NK-92 (cell line): Measurements from ENCODE around the gene ADAR.
A peak's percentile ranks its signal among the peaks of the same experiment; 100 is the strongest.

ENCODE experiments used
- DNase-seq: peaks from one replicate; lab custom pipeline; 2025; ENCODE audit not compliant: unreplicated experiment; lab: John Stamatoyannopoulos, UW

The ADAR gene

DNA sequence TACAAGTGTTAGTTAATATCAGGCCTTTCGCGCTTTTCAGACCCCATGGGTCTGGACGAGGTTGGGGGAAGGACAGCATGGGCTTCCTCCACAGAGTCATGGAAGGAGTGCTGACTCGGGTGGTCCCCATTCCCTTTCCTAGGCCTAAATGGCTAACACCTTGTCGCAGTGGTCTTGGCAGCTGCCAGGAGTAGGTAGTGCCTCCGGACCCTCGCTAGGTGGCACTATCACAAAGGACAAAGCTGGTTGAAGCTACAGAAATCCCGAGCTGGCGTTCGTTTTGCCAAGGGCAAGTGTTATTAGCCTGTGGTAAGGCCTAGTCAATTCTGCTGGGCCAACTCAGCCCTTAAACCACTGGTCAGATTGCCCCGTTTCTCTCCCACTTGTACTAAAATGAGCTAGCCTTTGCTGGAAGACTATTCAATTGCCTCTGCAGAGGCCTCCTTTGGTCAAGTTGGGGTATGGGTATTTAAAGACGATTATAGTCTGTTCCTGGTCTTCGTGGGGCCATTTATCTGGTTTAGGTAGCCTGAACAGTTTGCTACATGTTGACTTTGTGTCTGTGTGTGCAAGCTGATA, 48.4 kb downstream of the ADAR start:
- DNase-seq: no peak

DNA sequence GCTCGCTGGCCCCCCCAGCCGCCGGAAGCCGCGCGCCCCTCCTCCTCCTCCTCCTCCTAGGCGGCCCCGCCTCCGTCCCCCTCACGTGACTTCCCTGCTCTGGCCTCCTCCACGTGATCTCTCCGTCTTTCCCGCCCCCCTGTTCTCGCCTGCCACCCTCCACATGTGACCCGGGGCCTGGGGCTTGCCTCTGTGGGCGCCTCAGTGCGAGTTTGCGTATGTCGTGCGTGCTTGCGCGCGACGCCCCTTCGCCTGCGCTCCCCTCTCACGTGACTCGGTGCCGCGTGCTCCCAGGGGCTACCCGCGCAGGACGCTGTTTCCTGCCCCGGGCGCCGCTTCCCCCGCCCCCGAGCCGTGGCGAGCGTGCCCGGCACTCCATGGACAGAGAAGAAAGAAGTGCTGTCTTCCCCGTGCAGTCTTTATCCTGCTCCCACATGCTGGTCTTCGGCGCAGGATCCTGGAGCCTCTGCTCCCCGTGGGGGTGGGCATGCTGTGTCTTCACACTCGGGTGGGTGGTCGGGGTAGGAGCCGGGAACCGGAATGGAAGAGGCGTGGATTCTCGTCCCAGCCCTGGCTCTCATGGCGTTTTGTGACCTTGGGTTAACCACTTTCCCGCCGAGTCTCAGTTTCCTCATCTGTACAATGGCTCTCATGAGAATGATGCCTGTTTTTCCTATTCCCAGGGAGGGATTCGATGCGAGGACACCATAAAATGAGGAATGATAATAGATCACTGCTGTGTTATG, 49.1 kb downstream of the ADAR start:
- DNase-seq: peak; percentile 96

DNA sequence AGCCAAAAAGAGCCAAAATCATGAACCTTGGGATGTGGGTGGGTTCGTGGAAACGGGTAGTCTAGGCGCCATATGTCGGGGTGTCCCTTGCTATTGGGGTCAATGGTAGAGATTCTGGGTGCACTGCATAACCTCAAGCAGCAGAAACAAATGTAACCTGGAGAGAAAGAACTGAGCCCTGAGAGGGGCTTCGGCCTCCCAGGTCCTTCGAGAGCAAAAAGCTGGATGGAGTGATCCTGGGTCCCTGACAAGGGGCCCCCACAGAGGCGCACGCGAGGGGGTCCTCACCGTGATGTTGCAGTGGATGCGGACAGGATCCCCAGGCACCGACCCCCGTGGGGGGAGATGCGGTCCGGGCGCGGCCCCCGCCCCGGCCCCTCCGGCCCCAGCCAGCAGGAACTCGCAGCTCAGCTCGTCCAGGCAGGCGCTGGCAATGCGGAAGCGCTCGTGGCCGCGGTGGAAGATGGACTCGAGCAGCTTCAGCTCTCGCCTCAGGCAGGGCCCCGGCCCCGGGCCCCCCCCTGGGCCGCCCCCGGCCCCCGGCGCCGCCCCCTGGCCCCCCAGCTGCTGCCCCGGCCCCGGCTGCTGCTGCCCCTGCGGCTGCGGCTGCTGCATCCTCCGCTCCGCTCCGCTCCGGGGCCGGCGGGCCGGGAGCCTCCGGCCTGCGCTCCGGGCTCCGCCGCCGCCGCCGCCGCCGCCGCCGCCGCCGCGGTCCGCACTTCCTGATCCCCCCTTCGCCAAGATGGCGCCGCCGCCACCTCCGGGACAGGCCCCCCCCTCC, 49.9 kb downstream of the ADAR start, which contains the start of gene UBE2Q1:
Gene UBE2Q1 (minus strand): TSS at position 724 of the 781 bp plus-strand sequence. CDS start 109 bp downstream, at position 615.
- DNase-seq: no peak

DNA sequence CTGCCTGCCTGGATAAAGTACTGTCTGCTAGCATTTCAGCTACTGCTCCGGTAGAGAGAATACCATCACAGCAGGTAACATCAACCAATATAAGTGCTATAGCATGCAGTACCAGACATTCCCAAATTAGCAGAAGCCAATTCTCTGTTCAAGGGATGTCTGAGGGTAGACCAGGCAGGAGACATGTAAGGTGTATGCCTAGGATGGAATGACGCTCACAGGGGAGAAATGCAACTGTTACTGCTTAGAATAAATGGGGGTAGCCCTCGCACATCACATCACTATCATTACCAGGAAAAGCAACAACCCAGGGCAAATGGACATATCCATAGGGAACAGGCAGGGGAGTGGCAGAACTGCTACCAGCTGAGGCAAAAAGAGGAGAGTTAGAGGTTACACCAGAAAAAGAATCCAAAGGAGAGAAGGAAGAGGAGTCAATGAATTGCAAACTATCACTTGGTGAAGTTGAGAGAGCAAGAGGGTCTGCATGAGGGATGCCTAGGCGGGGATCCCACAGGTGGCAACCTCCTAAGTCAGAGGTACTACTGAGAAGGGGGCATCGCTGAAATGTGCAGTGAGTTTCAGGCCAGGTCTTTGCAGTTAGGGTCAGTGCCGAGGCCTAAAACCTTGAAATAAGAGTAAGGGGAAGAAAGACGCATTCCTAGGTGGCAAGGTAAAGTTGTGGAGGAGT, 50.6 kb downstream of the ADAR start:
- DNase-seq: no peak

DNA sequence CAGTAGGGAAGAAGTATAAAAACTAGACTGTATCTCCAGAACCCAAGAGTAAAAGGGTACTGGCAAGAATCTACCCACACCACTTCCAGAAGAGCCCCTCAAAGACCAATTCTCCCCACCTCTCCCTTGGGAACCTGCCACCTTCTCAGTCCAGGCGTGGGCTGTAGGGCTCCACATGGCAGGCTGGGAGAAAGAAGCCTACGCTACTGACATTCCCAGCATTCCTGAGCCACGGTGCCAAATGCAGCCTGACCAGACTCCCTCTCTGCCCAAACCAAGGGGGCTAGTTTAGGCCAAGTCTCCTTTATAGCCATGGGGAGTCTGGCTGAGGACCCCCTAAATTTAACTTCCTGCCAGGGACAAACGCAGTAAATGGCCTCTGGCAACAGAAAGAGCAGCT, 51.6 kb downstream of the ADAR start:
- no peak for DNase-seq

DNA sequence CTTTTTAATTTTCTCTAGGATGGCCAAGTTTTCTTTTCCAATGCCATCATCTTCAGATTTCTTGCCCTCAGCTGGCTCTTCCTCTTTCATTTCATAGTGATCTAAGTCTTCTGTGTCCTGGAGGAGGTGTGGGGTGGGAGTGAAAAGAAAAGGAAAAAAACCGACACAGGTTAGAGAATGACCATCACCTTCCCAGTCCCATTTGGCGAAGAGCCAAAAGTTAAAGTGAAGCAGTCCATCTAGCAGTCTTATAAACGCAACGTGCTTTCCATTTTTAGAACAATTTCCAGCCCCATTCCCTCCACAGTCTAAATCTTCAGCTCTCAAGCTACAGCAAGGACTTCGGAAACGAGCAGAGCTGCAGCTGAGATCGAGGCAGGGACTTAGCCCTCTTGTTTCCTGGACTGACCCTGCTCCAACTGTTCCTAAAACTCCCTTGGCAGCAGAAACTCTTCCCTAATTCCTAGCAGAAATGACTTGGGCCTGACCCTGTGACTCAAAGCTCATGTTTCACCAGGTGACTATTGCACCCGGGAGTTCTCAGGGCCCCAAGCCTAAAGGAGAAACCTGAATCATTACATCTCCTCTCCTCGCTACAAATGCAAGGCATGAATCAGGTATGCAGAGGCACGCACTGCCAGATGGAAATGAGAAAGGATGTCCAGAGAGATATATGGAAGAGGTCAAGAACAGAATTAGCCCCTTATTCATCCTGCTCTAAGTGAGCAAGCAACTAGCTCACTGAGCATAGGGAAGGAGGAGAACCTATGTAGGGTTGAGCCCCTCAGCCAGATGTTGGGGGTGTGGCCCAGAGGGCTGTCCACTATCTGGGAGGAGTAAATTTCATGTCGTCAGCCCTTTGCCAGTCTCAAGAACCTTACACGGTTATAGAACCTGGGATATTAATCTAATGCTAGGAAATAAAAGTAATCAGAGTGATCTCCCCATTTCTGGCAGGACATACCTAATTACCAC, 54.6 kb downstream of the ADAR start:
- DNase-seq: no peak

DNA sequence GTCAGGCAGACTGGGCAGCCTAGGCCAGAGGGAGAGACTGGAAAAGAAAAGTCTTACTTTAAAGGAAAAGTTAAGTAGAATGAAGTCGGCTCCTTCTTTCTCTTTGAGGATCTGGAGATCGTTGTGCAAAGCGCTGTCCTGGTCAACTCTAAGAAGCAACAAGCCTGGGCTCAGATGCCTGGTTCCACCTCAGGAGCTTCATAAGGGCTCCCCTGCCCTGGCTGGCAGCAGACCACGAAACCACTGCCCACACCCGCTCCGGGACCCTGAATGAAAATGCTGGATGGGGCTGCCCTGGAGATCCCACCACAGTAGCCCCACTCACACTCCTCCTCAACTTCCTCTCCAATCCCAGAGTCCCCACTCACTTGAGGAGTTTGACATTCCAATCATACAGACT, 56.0 kb downstream of the ADAR start:
- DNase-seq: no peak

DNA sequence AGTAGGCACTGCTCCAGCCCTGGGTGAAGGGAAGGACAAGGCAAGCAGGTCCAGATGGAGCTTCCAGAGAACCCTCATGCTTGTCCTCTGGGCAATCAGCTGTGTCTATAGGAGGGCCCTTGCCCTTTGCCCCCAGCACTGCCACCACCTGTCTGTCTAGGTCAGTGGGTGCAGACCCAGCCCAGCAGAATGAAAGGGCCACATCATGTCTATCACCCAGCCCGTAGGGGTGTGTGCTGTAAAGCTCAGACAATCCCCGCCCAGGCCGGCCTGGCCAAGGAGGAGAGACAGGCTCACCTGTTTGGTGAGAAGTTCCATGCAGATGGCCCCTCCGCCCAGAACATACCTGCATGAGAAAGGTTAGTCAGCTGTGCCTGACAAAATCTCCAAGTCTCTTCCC, 56.5 kb downstream of the ADAR start:
- no peak for DNase-seq

DNA sequence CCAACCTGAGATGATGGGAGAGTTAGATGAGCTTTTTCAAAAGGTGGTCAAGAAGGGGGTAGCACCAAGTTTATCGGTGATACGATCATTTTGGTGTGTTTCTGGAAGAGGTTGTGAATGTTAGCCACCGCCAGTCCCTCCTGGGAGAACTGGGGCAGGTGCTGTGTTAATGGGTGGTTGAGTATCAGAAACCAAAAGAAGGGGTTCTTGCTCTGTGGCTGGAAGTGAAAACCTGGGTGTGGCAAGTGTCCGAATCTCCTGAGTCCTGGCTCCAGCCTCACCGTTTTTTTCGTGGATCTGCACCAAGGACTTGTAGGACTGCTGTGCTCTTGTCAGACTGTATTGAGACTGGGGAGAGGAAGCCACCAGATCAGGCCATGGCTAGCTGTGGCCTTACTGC, 57.3 kb downstream of the ADAR start:
- no peak for DNase-seq

DNA sequence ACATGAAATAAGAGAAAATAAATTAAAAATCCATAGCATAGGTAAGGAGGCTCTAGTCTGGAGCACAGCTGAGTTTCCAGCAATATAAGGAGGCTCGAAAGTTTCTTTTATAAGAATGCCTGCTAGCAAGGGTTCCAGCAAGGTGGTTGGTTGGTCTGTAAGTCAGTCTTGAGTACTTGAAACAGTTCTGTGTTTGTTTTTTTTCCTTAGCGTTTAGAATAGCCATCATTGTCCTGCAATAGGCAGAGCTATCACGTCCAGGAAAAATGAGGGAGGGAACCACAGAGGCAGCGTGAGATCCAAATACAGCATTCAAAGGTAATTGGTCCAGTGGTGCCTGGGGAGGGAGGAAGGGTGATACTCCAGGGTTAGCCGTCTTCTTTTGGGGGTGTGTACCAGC, 57.9 kb downstream of the ADAR start:
- DNase-seq: no peak

DNA sequence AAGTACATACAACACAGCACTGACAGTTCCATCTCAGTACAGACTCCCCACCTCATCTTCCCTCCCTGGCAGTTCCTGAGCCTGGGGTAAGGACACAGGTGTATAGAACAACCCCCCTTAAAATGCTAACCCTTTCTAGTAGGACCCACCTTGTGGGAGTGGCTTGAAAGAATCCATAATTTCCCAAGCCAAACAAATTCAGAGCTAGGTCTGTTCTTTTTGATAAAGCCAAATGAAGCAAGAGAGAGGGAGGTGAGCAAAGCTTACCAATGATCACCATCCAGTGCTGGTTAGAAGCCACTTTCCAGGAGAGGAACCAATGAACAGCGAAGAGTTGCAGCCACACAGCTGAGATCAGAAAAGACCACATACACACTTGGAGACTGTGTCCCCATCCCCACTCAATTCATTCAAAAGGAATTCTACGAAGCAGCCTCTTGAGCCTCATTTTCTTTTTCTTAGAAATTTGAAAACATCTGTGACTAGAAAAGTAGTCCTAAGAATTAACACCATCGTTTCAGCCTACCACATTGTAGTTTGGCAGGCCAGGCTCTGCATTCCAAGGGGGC, 58.7 kb downstream of the ADAR start:
- DNase-seq: no peak

DNA sequence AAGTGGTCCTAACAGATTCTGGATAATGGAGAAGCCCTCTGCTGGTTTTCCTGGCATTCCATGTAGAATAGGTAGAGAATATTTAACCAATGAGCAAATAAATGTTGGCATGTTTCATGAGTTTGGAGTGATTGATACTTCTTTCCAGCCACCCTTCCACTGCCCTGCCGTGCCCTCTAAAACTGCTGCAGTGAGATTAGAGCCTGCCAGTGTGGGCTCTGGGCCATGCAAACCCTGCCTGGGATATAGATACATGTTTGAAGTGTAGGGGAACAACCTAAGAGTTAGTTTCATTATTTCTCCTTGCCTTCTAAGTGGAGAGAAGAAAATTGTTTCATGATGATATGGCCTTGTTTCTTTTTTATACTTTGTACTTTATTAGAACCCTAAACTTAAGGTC, 60.0 kb downstream of the ADAR start:
- no peak for DNase-seq

DNA sequence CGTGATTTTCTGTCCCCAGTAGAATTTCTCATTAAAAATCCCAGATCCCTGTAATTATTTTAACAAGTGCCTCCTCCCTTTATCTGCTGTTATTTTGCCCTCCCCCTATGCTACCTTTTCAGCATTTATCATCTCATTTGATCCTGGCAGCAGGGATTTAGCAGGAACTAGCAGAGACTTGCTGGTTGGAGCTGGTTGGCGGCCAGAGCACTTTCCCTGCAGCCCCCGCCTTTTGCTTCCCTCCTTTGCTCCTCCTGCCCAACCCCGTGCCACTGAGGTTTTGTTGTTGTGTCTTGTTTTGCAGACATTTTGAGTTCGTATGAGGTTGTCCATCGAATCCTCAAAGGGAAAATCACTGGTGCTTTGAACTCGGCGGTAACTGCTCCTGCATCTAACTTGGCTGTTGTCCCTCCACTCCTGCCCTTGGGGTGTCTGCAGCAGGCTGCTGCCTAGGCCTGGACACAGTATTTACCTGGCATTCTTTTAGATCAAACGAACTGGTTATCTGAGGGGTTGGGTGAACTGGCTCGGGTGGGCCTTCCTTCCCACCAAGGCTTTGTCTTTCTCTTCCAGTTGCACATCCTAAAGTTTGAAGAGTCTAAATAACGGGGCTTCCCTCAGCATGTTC, 60.8 kb downstream of the ADAR start:
- no peak for DNase-seq

DNA sequence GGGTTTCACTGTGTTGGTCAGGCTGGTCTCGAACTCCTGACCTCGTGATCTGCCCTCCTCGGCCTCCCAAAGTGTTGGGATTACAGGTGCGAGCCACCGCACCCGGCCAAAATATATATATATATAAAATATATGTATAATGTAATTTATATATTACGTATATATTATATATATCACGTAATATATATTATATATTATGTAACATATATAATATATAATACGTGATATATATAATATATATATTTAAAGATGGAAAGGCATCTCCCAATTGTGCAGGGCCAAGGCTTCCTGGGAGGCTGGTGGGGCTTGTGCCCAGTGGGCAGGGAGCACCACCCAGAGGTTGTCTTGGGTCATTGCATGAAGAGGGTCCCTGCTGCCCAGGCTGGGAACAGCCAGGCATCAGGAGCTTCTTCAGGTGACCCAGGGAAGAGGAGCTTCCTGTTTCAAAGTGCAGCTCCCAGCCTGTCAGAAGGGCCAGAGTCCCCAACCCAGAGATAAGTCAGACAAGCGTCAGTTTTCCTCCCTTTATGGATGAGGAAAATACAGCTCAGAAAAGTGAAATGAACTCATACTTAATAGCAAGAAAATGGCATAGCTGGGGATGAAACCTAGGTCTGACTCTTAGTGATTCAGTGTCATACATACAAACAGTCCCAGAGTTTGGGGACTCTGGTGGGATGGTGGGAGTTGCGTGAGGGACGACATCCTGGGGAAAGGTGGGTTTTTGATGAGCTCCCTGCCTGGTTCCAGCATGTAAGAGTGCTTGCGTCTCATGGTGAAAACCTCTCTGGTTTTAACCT, 61.5 kb downstream of the ADAR start:
- no peak for DNase-seq

DNA sequence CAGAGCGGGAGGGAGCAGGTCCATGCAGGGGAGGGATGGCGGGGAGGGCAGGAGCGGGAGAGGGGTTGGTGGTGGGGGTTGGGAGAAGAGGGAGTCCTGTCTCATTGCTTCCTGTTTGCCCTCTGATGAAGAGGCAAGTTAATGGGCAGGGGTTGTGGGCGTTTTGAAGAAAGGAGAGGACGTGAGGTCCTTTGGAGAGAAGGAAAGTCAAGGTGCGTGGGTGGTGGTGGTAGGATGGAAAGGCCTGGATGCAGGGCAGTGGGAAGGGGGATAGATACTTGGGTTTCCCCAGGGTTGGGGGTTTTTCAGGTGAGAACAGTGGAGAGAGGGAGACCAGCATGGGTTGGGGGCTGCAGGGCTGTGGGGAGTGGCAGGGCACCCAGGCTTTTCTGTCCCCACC, 66.8 kb downstream of the ADAR start:
- DNase-seq: no peak

DNA sequence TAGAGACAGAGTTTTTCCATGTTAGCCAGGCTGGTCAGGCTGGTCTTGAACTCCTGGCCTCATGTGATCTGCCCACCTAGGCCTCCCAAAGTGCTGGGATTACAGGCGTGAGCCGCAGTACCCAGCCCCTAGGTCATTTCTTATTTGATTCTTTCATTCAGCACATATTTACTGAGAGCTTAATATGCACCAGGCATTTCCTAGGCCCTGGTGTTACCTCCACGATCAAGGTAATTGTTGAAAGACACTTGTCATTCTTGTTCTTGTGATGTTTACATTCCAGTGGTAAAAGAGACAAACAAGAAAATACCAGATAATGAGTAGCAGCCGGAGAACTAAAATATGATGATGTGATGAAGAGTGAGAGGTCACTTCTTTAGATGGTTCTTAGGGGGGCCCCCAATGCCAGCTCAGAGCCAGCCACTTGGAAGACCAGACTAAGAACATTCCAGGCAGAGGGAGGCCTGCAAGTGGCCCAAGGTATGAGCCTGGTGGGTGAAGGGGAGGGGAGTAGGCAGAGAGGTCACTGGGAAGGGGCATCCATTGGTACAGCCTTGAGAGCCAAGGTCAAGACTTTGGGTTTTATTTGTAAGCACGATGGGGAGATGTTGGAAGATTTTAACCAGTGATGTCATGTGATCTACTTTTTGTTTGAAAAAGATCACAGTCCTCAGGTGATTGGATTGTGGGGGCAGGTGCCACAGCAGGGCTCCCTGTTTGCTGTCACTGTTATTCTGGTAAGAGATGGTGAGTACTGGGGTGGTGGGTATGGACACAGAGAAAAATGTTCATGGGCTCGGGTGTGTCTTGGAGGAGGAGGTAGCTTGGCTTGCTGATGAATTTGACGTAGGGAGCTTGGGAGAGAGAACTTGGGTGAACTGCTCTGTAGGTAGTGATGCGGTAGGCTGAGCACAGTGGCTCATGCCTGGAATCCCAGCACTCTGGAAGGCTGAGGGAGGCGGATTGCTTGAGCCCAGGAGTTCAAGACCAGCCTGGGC, 68.2 kb downstream of the ADAR start:
- no peak for DNase-seq

DNA sequence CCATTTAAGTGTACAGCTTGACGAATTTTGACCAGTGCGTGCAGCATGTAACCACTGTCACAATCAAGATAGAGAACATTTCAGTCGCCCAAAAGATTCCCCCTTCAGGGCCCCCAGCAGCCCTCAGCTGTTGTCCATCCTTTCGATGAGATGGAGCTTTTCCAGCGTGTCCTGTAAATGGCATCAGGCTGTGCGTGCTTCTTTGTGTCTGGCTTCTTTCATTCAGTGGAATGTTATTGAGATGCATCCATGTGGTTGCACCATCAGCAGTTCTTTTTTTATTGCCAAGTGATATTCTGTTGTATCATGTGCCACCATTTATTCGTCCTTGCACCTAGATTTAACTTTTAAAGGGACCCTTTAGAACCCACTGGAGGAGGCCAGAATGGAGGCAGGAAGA, 71.4 kb downstream of the ADAR start:
- no peak for DNase-seq
